HL-60 (cell line): Measurements from ENCODE around the gene PACRG.

ENCODE experiments used
- GABPA ChIP-seq: IDR thresholded peaks from 2 replicates; pipeline ENCODE4 v1.6.1; 2012; ENCODE audit warnings: low read depth
- POLR2AphosphoS5 ChIP-seq: IDR thresholded peaks from 2 replicates; pipeline ENCODE4 v1.6.1; 2012; ENCODE audit warnings: low read depth
- SPI1 ChIP-seq: IDR thresholded peaks from 2 replicates; pipeline ENCODE4 v1.6.1; 2012; ENCODE audit warnings: low read depth, mild to moderate bottlenecking, borderline replicate concordance
- TF ChIP-seq, protein P1 (sequence below): IDR thresholded peaks from one replicate; pipeline ENCODE4 v1.5.1; 2011; ENCODE audit warnings: low read length, control low read depth, inconsistent platforms; ENCODE audit not compliant: insufficient read depth
- TF ChIP-seq, protein P2 (sequence below): IDR thresholded peaks from 2 replicates; pipeline ENCODE4 v1.6.1; 2012; ENCODE audit warnings: low read depth; ENCODE audit not compliant: insufficient replicate concordance

DNA sequence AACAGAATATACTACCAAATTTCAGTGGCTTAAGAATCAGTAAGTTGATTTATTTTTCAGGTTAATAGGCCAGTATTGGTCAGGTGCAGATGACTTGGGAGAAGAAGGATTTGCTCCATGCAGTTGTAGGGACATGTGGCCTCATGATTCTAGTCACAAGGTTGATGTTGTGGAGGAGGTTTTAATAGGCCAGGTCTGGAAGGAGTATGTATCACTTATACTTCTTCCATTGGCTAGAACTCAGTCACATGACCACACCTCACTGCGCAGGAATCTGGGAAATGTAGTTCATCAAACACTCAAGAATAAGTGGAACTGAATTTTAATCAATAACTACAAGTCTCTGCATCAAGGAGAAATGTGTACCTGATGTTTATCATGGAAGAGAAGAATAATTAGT, 405.2 kb downstream of the PACRG start:
- TF ChIP-seq, protein P1, sequence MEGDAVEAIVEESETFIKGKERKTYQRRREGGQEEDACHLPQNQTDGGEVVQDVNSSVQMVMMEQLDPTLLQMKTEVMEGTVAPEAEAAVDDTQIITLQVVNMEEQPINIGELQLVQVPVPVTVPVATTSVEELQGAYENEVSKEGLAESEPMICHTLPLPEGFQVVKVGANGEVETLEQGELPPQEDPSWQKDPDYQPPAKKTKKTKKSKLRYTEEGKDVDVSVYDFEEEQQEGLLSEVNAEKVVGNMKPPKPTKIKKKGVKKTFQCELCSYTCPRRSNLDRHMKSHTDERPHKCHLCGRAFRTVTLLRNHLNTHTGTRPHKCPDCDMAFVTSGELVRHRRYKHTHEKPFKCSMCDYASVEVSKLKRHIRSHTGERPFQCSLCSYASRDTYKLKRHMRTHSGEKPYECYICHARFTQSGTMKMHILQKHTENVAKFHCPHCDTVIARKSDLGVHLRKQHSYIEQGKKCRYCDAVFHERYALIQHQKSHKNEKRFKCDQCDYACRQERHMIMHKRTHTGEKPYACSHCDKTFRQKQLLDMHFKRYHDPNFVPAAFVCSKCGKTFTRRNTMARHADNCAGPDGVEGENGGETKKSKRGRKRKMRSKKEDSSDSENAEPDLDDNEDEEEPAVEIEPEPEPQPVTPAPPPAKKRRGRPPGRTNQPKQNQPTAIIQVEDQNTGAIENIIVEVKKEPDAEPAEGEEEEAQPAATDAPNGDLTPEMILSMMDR: no peak
- TF ChIP-seq POLR2AphosphoS5 (no peak), SPI1 (no peak), GABPA (no peak)
- TF ChIP-seq, protein P2, sequence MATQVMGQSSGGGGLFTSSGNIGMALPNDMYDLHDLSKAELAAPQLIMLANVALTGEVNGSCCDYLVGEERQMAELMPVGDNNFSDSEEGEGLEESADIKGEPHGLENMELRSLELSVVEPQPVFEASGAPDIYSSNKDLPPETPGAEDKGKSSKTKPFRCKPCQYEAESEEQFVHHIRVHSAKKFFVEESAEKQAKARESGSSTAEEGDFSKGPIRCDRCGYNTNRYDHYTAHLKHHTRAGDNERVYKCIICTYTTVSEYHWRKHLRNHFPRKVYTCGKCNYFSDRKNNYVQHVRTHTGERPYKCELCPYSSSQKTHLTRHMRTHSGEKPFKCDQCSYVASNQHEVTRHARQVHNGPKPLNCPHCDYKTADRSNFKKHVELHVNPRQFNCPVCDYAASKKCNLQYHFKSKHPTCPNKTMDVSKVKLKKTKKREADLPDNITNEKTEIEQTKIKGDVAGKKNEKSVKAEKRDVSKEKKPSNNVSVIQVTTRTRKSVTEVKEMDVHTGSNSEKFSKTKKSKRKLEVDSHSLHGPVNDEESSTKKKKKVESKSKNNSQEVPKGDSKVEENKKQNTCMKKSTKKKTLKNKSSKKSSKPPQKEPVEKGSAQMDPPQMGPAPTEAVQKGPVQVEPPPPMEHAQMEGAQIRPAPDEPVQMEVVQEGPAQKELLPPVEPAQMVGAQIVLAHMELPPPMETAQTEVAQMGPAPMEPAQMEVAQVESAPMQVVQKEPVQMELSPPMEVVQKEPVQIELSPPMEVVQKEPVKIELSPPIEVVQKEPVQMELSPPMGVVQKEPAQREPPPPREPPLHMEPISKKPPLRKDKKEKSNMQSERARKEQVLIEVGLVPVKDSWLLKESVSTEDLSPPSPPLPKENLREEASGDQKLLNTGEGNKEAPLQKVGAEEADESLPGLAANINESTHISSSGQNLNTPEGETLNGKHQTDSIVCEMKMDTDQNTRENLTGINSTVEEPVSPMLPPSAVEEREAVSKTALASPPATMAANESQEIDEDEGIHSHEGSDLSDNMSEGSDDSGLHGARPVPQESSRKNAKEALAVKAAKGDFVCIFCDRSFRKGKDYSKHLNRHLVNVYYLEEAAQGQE: no peak
